Endothelial cell of umbilical vein (primary cell): Measurements from ENCODE around the gene RBM18.

Source experiments
- JUN ChIP-seq: IDR thresholded peaks from 2 replicates; pipeline ENCODE4 v1.6.1; 2011; ENCODE audit warnings: borderline replicate concordance, low read depth; ENCODE audit not compliant: insufficient read length, insufficient read depth
- MAX ChIP-seq: IDR thresholded peaks from 2 replicates; pipeline ENCODE4 v1.6.1; 2011; ENCODE audit not compliant: insufficient read depth, insufficient read length
- POLR2AphosphoS5 ChIP-seq: IDR thresholded peaks from 2 replicates; pipeline ENCODE4 v1.6.1; 2012; ENCODE audit warnings: low read depth, mild to moderate bottlenecking, control low read depth, low read length, moderate library complexity; ENCODE audit not compliant: insufficient read depth
- TF ChIP-seq, protein P1 (sequence below), 2 donors: IDR thresholded peaks; 1 replicate in 1 of 2; 2 replicates in 1 of 2; pipeline ENCODE4 v1.5.1; 2011; ENCODE audit warnings: low read length in 2 of 2, mild to moderate bottlenecking in 2 of 2, moderate library complexity in 2 of 2, control low read depth in 1 of 2, inconsistent platforms in 1 of 2, low read depth in 1 of 2; ENCODE audit not compliant: insufficient read depth in 1 of 2; ENCODE audit errors: extremely low read depth in 1 of 2

- TF ChIP-seq, protein P1, sequence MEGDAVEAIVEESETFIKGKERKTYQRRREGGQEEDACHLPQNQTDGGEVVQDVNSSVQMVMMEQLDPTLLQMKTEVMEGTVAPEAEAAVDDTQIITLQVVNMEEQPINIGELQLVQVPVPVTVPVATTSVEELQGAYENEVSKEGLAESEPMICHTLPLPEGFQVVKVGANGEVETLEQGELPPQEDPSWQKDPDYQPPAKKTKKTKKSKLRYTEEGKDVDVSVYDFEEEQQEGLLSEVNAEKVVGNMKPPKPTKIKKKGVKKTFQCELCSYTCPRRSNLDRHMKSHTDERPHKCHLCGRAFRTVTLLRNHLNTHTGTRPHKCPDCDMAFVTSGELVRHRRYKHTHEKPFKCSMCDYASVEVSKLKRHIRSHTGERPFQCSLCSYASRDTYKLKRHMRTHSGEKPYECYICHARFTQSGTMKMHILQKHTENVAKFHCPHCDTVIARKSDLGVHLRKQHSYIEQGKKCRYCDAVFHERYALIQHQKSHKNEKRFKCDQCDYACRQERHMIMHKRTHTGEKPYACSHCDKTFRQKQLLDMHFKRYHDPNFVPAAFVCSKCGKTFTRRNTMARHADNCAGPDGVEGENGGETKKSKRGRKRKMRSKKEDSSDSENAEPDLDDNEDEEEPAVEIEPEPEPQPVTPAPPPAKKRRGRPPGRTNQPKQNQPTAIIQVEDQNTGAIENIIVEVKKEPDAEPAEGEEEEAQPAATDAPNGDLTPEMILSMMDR (IDR thresholded peaks at IDR 0.05; ENCODE audit: extremely low read depth in 1 of 2, insufficient read depth in 1 of 2, low read depth in 1 of 2, low read length in 2 of 2), result no peak
- no peak for TF ChIP-seq MAX
- TF ChIP-seq JUN, result peak; percentile 28
- TF ChIP-seq POLR2AphosphoS5, result no peak
Measured at GRCh38 chr9:122228568-122229484, 35.8 kb downstream of the RBM18 start, which contains the start of gene LHX6.
